Activated CD8-positive, alpha-beta memory T cell treated with anti-CD3 and anti-CD28 coated beads for 1 hour (primary cell): Measurements from ENCODE around the gene ZNF185.

Experiments used
- DNase-seq, 2 donors: peaks; one replicate each; pipeline ENCODE4 v3.0.0-alpha.2; 2020; ENCODE audit warnings: low read depth in 1 of 2; ENCODE audit errors: extremely low read depth in 1 of 2

ZNF185 gene

DNA sequence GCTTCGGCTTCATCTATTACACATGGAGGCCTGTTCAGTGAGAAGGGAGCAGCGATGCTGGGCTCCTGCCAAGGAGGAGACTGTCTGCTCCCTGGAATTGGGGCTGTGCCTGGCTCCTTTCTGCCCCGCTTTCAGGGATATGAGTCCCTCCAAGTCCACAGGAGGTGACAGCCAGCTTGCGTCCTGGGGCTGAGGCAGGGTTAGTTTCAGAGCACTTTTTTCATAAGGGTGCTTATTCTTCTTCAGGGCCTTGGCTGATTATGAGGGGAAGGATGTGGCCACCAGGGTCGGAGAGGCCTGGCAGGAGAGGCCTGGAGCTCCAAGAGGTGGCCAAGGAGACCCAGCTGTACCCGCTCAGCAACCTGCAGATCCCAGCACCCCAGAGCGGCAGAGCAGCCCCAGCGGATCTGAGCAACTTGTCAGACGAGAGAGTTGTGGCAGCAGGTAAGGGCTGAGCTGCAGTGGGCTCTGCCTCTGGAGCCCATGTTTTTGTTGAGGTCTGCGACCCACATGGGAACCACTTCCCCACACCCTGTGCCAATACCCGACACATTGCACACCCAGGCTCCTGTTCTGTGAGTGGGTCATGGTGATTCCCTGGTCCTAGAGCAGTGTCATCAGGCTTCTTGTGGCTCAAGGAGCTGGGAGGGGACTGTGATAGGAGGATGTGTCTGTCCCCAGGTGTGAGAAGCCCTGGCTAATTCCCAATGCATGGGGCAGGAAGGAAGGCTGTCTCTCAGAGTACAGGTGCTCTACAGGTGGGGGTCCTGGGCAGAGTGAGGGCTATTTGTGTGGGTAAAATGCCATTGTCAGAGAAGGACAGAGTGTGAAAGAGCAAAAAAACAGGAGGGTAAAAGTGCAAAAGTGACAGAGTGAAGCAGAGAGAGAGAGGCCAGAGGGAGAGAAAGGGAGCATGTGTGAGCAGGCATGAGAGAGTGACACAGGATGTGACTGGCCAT is 47.4 kb downstream of the ZNF185 start:
- no peak for DNase-seq

DNA sequence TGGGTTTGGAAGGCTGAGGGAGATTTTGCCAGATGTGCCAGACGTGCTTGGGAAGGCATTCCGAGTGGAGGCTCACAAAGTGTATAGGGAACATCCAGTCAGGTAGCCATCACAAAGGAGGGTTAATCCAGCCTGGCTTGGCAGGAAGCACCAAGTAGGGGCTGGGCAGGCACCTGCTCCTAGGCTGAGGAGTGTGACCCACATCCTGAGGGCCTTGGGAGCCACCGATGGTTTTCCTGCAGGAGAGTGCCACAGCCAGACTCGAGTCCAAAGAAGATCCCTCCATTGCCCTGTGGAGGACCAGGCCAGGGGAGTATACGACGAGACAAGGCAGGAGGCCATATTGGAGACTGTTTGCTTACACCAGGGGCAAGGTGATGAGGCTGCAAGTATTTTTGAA is 48.8 kb downstream of the ZNF185 start:
- no peak for DNase-seq
